ENCODE results near the gene VTI1A.
"Not testable (repeated sequence)": the region's sequence is repeated elsewhere in the genome, so short reads cannot be mapped to it uniquely, and the experiment has no call there.

VTI1A gene

GRCh38 chr10:112454910-112455779, 8.1 kb downstream of the VTI1A start:
- DNase-seq (ENCODE audit: low read depth) = no peak

- DNase-seq (ENCODE audit: low read depth) = no peak
Observed at GRCh38 chr10:112456533-112456932, 9.5 kb downstream of the VTI1A start.

GRCh38 chr10:112460366-112460765, 13.4 kb downstream of the VTI1A start:
- no peak for DNase-seq (ENCODE audit: low read depth)

GRCh38 chr10:112461029-112461887, 14.2 kb downstream of the VTI1A start:
- no peak for DNase-seq (ENCODE audit: low read depth)

GRCh38 chr10:112464074-112464473, 17.1 kb downstream of the VTI1A start:
- not testable (repeated sequence) for DNase-seq (ENCODE audit: low read depth)

GRCh38 chr10:112465299-112465883, 18.4 kb downstream of the VTI1A start:
- DNase-seq (ENCODE audit: low read depth) = no peak

GRCh38 chr10:112466802-112467201, 19.8 kb downstream of the VTI1A start:
- no peak for DNase-seq (ENCODE audit: low read depth)

- no peak for DNase-seq (ENCODE audit: low read depth)
Observed at GRCh38 chr10:112467541-112468075, 20.6 kb downstream of the VTI1A start.

- no peak for DNase-seq (ENCODE audit: low read depth)
Observed at GRCh38 chr10:112471878-112472487, 25.0 kb downstream of the VTI1A start.

- no peak for DNase-seq (ENCODE audit: low read depth)
Observed at GRCh38 chr10:112475575-112476218, 28.7 kb downstream of the VTI1A start.

GRCh38 chr10:112481602-112482001, 34.6 kb downstream of the VTI1A start:
- DNase-seq (ENCODE audit: low read depth) = no peak

GRCh38 chr10:112484399-112484798, 37.4 kb downstream of the VTI1A start:
- no peak for DNase-seq (ENCODE audit: low read depth)

- no peak for DNase-seq (ENCODE audit: low read depth)
Observed at GRCh38 chr10:112487964-112488363, 40.9 kb downstream of the VTI1A start.

- no peak for DNase-seq (ENCODE audit: low read depth)
Observed at GRCh38 chr10:112490545-112490944, 43.5 kb downstream of the VTI1A start.

- DNase-seq (ENCODE audit: low read depth) = no peak
Observed at GRCh38 chr10:112491144-112491543, 44.1 kb downstream of the VTI1A start.

GRCh38 chr10:112492736-112493135, 45.7 kb downstream of the VTI1A start:
- no peak for DNase-seq (ENCODE audit: low read depth)

GRCh38 chr10:112497347-112497950, 50.4 kb downstream of the VTI1A start:
- DNase-seq (ENCODE audit: low read depth) = no peak

- no peak for DNase-seq (ENCODE audit: low read depth)
Observed at GRCh38 chr10:112498806-112499205, 51.8 kb downstream of the VTI1A start.

GRCh38 chr10:112499985-112500384, 53.0 kb downstream of the VTI1A start:
- not testable (repeated sequence) for DNase-seq (ENCODE audit: low read depth)

- DNase-seq (ENCODE audit: low read depth) = no peak
Observed at GRCh38 chr10:112502536-112502935, 55.5 kb downstream of the VTI1A start.

- no peak for DNase-seq (ENCODE audit: low read depth)
Observed at GRCh38 chr10:112503643-112504042, 56.6 kb downstream of the VTI1A start.
